GM19452 (cell line): ENCODE data around the gene NSD2.
"Not testable (repeated sequence)": the region's sequence is repeated elsewhere in the genome, so short reads cannot be mapped to it uniquely, and the experiment has no call there.

ENCODE experiments used
- ATAC-seq: cut with Tn5 transposase; IDR thresholded peaks from one replicate; pipeline ENCODE4 v1.9.1; 2021; ENCODE audit not compliant: unreplicated experiment

The NSD2 gene

GRCh38 chr4:1993718-1994516, 122.7 kb downstream of the NSD2 start:
- ATAC-seq: not testable (repeated sequence)

GRCh38 chr4:1994938-1995337, 123.7 kb downstream of the NSD2 start:
- ATAC-seq: no peak

- no peak for ATAC-seq
Measured at GRCh38 chr4:1996866-1997611, 125.8 kb downstream of the NSD2 start.

GRCh38 chr4:1997712-1998111, 126.5 kb downstream of the NSD2 start:
- no peak for ATAC-seq

- no peak for ATAC-seq
Measured at GRCh38 chr4:1998296-1998695, 127.1 kb downstream of the NSD2 start.

GRCh38 chr4:1999308-1999707, 128.1 kb downstream of the NSD2 start:
- not testable (repeated sequence) for ATAC-seq

- ATAC-seq: not testable (repeated sequence)
Measured at GRCh38 chr4:2003361-2003760, 132.2 kb downstream of the NSD2 start.

GRCh38 chr4:2006367-2006766, 135.2 kb downstream of the NSD2 start:
- no peak for ATAC-seq

GRCh38 chr4:2006956-2007653, 135.9 kb downstream of the NSD2 start:
- ATAC-seq: no peak

- ATAC-seq: no peak
Measured at GRCh38 chr4:2007804-2008670, 136.8 kb downstream of the NSD2 start.

- no peak for ATAC-seq
Measured at GRCh38 chr4:2008671-2008920, 137.4 kb downstream of the NSD2 start.

GRCh38 chr4:2008921-2009650, 137.9 kb downstream of the NSD2 start, which contains the start of gene NELFA:
Gene NELFA (minus strand): TSS chr4:2008974. CDS start chr4:2008959, 15 bp downstream.
- ATAC-seq: peak; percentile 77

GRCh38 chr4:2009651-2010233, 138.5 kb downstream of the NSD2 start:
- peak; percentile 10 for ATAC-seq

- ATAC-seq: no peak
Measured at GRCh38 chr4:2011583-2011982, 140.4 kb downstream of the NSD2 start.

GRCh38 chr4:2015008-2015407, 143.8 kb downstream of the NSD2 start:
- no peak for ATAC-seq

- ATAC-seq: not testable (repeated sequence)
Measured at GRCh38 chr4:2021358-2022018, 150.3 kb downstream of the NSD2 start.

GRCh38 chr4:2024683-2025082, 153.5 kb downstream of the NSD2 start:
- no peak for ATAC-seq

- no peak for ATAC-seq
Measured at GRCh38 chr4:2025817-2026216, 154.6 kb downstream of the NSD2 start.

GRCh38 chr4:2027120-2027519, 155.9 kb downstream of the NSD2 start:
- ATAC-seq: not testable (repeated sequence)
